Heart left ventricle (tissue), 13 donors: Measurements from ENCODE around the gene TRPM2.

ENCODE experiments used
- CTCF ChIP-seq, 12 donors: fragments of 200-600 bp; sonication (generic) in 4 of 12; IDR thresholded peaks; one replicate each; pipeline versions ENCODE4 v1.5.0 to v1.8.0; 2018 to 2022; ENCODE audit warnings: antibody characterized with exemption in 12 of 12, mild to moderate bottlenecking in 5 of 12
- POLR2A ChIP-seq, 2 donors: fragments of 450-650 bp; IDR thresholded peaks; one replicate each; pipeline ENCODE4 v1.6.1; 2017; ENCODE audit warnings: antibody characterized with exemption in 2 of 2, mild to moderate bottlenecking in 2 of 2, moderate library complexity in 2 of 2
- donor health status: ischemic (EF 13 %, LVEDD 7.1; RV severe dilation, severe dysfunction).
- donor health status: DM: no; HTN: yes; CAD: no.
- donor health status: DM: no; HTN: no; CAD: no.
- donor health status: ischemic (EF 25% LVEDD 6.9; RV normal size, moderate dysfunction).
- donor health status: ischemic (EF 25% LVEDD 5.7; RV mildly dilated, moderate dysfunction).
- donor health status: ischemic (EF 35%, LVEDD 5.7; RV mildly dilated, moderate dysfunction).
- donor health status: nonischemic (EF 11% LVEDD 7.7; RV severe dilation, severe dysfunction).
- donor health status: DM: yes; HTN: yes; CAD: no.
- donor health status: PGD.
- donor health status: ischemic (EF 29% LVEDD 5.4; RV normal size, mild dysfunction).
- donor health status: nonischemic (EF 23%, LVEDD 6.1; RV moderate dilation, normal function).

- no peak for TF ChIP-seq CTCF (IDR thresholded peaks at IDR 0.05)
- TF ChIP-seq POLR2A (IDR thresholded peaks at IDR 0.05): no peak
Observed at GRCh38 chr21:44437696-44438431, 84.4 kb downstream of the TRPM2 start.
